HepG2 (cell line): ENCODE measurements around the gene WWC2.

ENCODE experiments used
- AGO2 ChIP-seq: fragments of 200-400 bp; formaldehyde crosslinking; optimal IDR thresholded peaks from 2 replicates; pipeline ENCODE3; 2017; ENCODE audit warnings: mild to moderate bottlenecking, low read depth, low read length, moderate library complexity
- BCL6 ChIP-seq: IDR thresholded peaks from 2 replicates; pipeline ENCODE4 v1.6.1; 2016; ENCODE audit warnings: missing genetic modification reagents, missing compliant biosample characterization
- GABPA ChIP-seq, 2 experiments: IDR thresholded peaks; 2 replicates each; pipeline ENCODE4 v1.6.1; 2011 to 2016; ENCODE audit warnings: low read depth in 2 of 2, low read length in 1 of 2, missing biosample characterization in 1 of 2, missing genetic modification characterization in 1 of 2
- MYNN ChIP-seq: sonication (generic); formaldehyde crosslinking; IDR thresholded peaks from 2 replicates; pipeline ENCODE4 v1.4.0; 2020; ENCODE audit warnings: mild to moderate bottlenecking, low read depth, missing genetic modification reagents
- POLR2A ChIP-seq, 2 experiments: IDR thresholded peaks; 2 replicates each; pipeline ENCODE4 v1.6.1; 2011; ENCODE audit warnings: low read depth in 2 of 2, low read length in 2 of 2, mild to moderate bottlenecking in 1 of 2, moderate library complexity in 1 of 2; ENCODE audit not compliant: insufficient read depth in 1 of 2
- POLR2AphosphoS5 ChIP-seq: IDR thresholded peaks from 2 replicates; pipeline ENCODE4 v1.6.1; 2012; ENCODE audit warnings: low read depth, low read length
- REST ChIP-seq, 2 experiments: IDR thresholded peaks; 2 replicates each; pipeline ENCODE4 v1.6.1; 2011 to 2012; ENCODE audit warnings: low read length in 2 of 2, borderline replicate concordance in 1 of 2, low read depth in 1 of 2, mild to moderate bottlenecking in 1 of 2, moderate library complexity in 1 of 2
- THAP7 ChIP-seq: sonication (generic); formaldehyde crosslinking; IDR thresholded peaks from 2 replicates; pipeline ENCODE4 v1.8.1; 2023; ENCODE audit warnings: mild to moderate bottlenecking, missing genetic modification reagents
- ZNF10 ChIP-seq: sonication (generic); formaldehyde crosslinking; IDR thresholded peaks from 2 replicates; pipeline ENCODE4 v1.4.0; 2020; ENCODE audit warnings: mild to moderate bottlenecking, low read depth, missing genetic modification reagents, borderline replicate concordance
- ZNF180 ChIP-seq: sonication (generic); formaldehyde crosslinking; IDR thresholded peaks from 2 replicates; pipeline ENCODE4 v1.4.0; 2020; ENCODE audit warnings: low read depth, missing genetic modification reagents, borderline replicate concordance
- ZNF24 ChIP-seq: fragments of 450-650 bp; IDR thresholded peaks from 2 replicates; pipeline ENCODE4 v1.6.1; 2017; ENCODE audit warnings: antibody characterized with exemption, mild to moderate bottlenecking

GRCh38 chr4:183329244-183329643, 230.2 kb downstream of the WWC2 start:
- TF ChIP-seq REST (IDR thresholded peaks at IDR 0.05; ENCODE audit: borderline replicate concordance in 1 of 2, low read depth in 1 of 2, low read length in 2 of 2) (no peak), ZNF10 (CRISPR knock-in tag) (no peak), POLR2A (IDR thresholded peaks at IDR 0.05; ENCODE audit: insufficient read depth in 1 of 2, low read depth in 2 of 2, low read length in 2 of 2) (no peak), POLR2AphosphoS5 (no peak), AGO2 (no peak), GABPA (IDR thresholded peaks at IDR 0.05; ENCODE audit: low read depth, low read length) (no peak), GABPA (CRISPR knock-in tag; IDR thresholded peaks at IDR 0.05; ENCODE audit: low read depth) (no peak), THAP7 (CRISPR knock-in tag) (no peak), ZNF24 (no peak), MYNN (CRISPR knock-in tag) (no peak), ZNF180 (CRISPR knock-in tag) (no peak), BCL6 (CRISPR knock-in tag) (no peak)
